Loucy (cell line): ENCODE results near the gene ADAM23.

ENCODE experiments used
- H2AFZ ChIP-seq: fragments of 200-600 bp; sonication (generic); 2 replicates; pipeline ENCODE4 v1.6.0; 2016; ENCODE audit warnings: antibody characterized with exemption, mild to moderate bottlenecking, low read length, moderate library complexity
- H3F3A ChIP-seq: fragments of 200-600 bp; 2 replicates; pipeline ENCODE4 v1.6.0; 2016; ENCODE audit warnings: antibody characterized with exemption, low read depth, mild to moderate bottlenecking
- H3K27me3 ChIP-seq: fragments of 200-600 bp; sonication (generic); 2 replicates; pipeline ENCODE4 v1.6.1; 2014; ENCODE audit warnings: low read length, mild to moderate bottlenecking; ENCODE audit not compliant: insufficient read depth, poor library complexity, severe bottlenecking
- H3K36me3 ChIP-seq: fragments of 200-600 bp; sonication (generic); 2 replicates; pipeline ENCODE4 v1.6.1; 2016; ENCODE audit warnings: low read length; ENCODE audit not compliant: insufficient read depth
- H3K4me1 ChIP-seq: fragments of 200-600 bp; sonication (generic); 2 replicates; pipeline ENCODE4 v1.5.1; 2014; ENCODE audit warnings: low read length, mild to moderate bottlenecking; ENCODE audit not compliant: insufficient read depth, poor library complexity, severe bottlenecking
- H3K4me2 ChIP-seq: fragments of 200-600 bp; sonication (generic); 2 replicates; pipeline ENCODE4 v1.6.0; 2014; ENCODE audit warnings: antibody characterized with exemption, low read length, low read depth, mild to moderate bottlenecking; ENCODE audit not compliant: poor library complexity, severe bottlenecking
- H3K4me3 ChIP-seq: fragments of 200-600 bp; sonication (generic); 2 replicates; pipeline ENCODE4 v1.5.1; 2014; ENCODE audit warnings: low read length, mild to moderate bottlenecking, mixed read lengths; ENCODE audit not compliant: poor library complexity, severe bottlenecking
- H3K79me2 ChIP-seq: fragments of 200-600 bp; sonication (generic); 2 replicates; pipeline ENCODE4 v1.6.1; 2014; ENCODE audit warnings: low read length; ENCODE audit not compliant: insufficient read depth
- H3K9ac ChIP-seq: fragments of 200-600 bp; sonication (generic); 2 replicates; pipeline ENCODE4 v1.6.0; 2014; ENCODE audit warnings: mild to moderate bottlenecking, low read depth, low read length, moderate library complexity; ENCODE audit not compliant: poor library complexity, severe bottlenecking
- H3K9me2 ChIP-seq: fragments of 200-600 bp; sonication (generic); replicated peaks from 2 replicates; pipeline ENCODE4 v1.6.1; 2016; ENCODE audit warnings: low read depth, low read length, mixed read lengths
- H3K9me3 ChIP-seq: fragments of 200-600 bp; sonication (generic); 2 replicates; pipeline ENCODE4 v1.6.1; 2014; ENCODE audit warnings: mild to moderate bottlenecking, antibody characterized with exemption, low read length, low read depth; ENCODE audit not compliant: insufficient read depth
- H4K20me1 ChIP-seq: fragments of 200-600 bp; sonication (generic); 2 replicates; pipeline ENCODE4 v1.6.0; 2014; ENCODE audit warnings: antibody characterized with exemption, low read length, mild to moderate bottlenecking; ENCODE audit not compliant: insufficient read depth, poor library complexity, severe bottlenecking
- CTCF ChIP-seq: fragments of 200-600 bp; sonication (generic); conservative IDR thresholded peaks from 2 replicates; pipeline ENCODE4 v1.5.1; 2014; ENCODE audit warnings: mild to moderate bottlenecking, antibody characterized with exemption, low read length
- EZH2phosphoT487 ChIP-seq: fragments of 200-600 bp; IDR thresholded peaks from 2 replicates; pipeline ENCODE4 v1.6.1; 2018; ENCODE audit warnings: antibody characterized with exemption, mild to moderate bottlenecking, moderate library complexity, borderline replicate concordance

Gene ADAM23

GRCh38 chr2:206480620-206481019, 37.3 kb downstream of the ADAM23 start:
- H3K9me2 ChIP-seq = no peaks in the 10 kb centered on the region
- no peaks in the 10 kb centered on the region for H3K4me1 ChIP-seq
- H3K36me3 ChIP-seq = no peaks in the 10 kb centered on the region
- H3F3A ChIP-seq = no peaks in the 10 kb centered on the region
- no peak overlapping the region for H3K4me2 ChIP-seq
- no peak overlapping the region for H2AFZ ChIP-seq
- no peak overlapping the region for H3K4me3 ChIP-seq
- H4K20me1 ChIP-seq = no peaks in the 10 kb centered on the region
- no peaks in the 10 kb centered on the region for H3K79me2 ChIP-seq
- TF ChIP-seq CTCF (no peak), EZH2phosphoT487 (no peak)
- H3K27me3 ChIP-seq = no peaks in the 10 kb centered on the region
- no peak overlapping the region for H3K9ac ChIP-seq
- no peaks in the 10 kb centered on the region for H3K9me3 ChIP-seq

GRCh38 chr2:206481056-206481455, 37.7 kb downstream of the ADAM23 start:
- H3K4me2 ChIP-seq = no peak overlapping the region
- TF ChIP-seq CTCF = no peak
- no peak for TF ChIP-seq EZH2phosphoT487

GRCh38 chr2:206482123-206482522, 38.8 kb downstream of the ADAM23 start:
- Histone ChIP-seq H3K79me2 (no peaks in the 10 kb centered on the region), H3K27me3 (no peaks in the 10 kb centered on the region), H4K20me1 (no peaks in the 10 kb centered on the region), H3K4me2 (no peak overlapping the region), H3K4me1 (no peaks in the 10 kb centered on the region), H3K4me3 (no peak overlapping the region), H2AFZ (no peak overlapping the region), H3K9me3 (no peaks in the 10 kb centered on the region), H3K36me3 (no peaks in the 10 kb centered on the region), H3K9me2 (no peaks in the 10 kb centered on the region), H3F3A (no peaks in the 10 kb centered on the region), H3K9ac (no peak overlapping the region)
- no peak for TF ChIP-seq EZH2phosphoT487
- TF ChIP-seq CTCF = no peak

More at GRCh38 chr2:206481056-206481455, 37.7 kb downstream of the ADAM23 start:
- H3K4me1 ChIP-seq = no peaks in the 10 kb centered on the region
- H2AFZ ChIP-seq = no peak overlapping the region
- no peaks in the 10 kb centered on the region for H3K36me3 ChIP-seq
- no peaks in the 10 kb centered on the region for H3K9me3 ChIP-seq
- H3K9ac ChIP-seq = no peak overlapping the region
- H3K79me2 ChIP-seq = no peaks in the 10 kb centered on the region
- no peaks in the 10 kb centered on the region for H3F3A ChIP-seq
- no peaks in the 10 kb centered on the region for H3K9me2 ChIP-seq
- no peak overlapping the region for H3K4me3 ChIP-seq
- H3K27me3 ChIP-seq = no peaks in the 10 kb centered on the region
- no peaks in the 10 kb centered on the region for H4K20me1 ChIP-seq
